SK-N-MC (cell line): ENCODE data around the gene LEO1.

Source experiments
- EZH2 ChIP-seq: fragments of 200-600 bp; sonication (generic); IDR thresholded peaks from one replicate; pipeline ENCODE4 v1.6.1; 2017; ENCODE audit warnings: antibody characterized with exemption
- FOXP2 ChIP-seq: optimal IDR thresholded peaks from 2 replicates; pipeline ENCODE3; 2011; ENCODE audit warnings: mild to moderate bottlenecking, moderate library complexity; ENCODE audit not compliant: insufficient read depth; ENCODE audit errors: extremely low read length, control extremely low read depth
- POLR2AphosphoS5 ChIP-seq: IDR thresholded peaks from 2 replicates; pipeline ENCODE4 v1.6.1; 2012; ENCODE audit warnings: mild to moderate bottlenecking, low read depth, low read length, borderline replicate concordance

DNA sequence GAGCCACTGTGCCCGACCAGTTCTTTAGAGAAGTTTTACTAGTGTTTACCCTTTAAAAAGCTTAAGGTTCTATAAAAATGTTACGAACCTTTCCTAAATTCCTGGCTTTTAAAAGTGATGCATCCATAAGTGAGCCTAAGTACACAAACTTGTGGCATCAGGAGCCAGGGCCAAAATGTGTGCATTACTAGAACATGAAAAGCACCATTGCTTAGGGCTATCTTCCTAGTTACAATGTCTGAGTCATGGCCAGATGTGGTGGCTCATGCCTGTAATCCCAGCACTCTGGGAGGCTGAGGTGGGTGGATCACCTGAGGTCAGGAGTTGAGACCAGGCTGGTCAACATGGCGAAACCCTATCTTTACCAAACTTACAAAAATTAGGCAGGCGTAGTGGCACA, 39.9 kb downstream of the LEO1 start:
- TF ChIP-seq EZH2 = no peak
- TF ChIP-seq POLR2AphosphoS5 = no peak
- no peak for TF ChIP-seq FOXP2
